HG03280 (cell line): ENCODE results near the gene ZNRF4.

Source experiments
- ATAC-seq: cut with Tn5 transposase; IDR thresholded peaks from one replicate; pipeline ENCODE4 v1.9.1; 2021; ENCODE audit warnings: mild to moderate bottlenecking, moderate library complexity; ENCODE audit not compliant: unreplicated experiment

Gene ZNRF4

DNA sequence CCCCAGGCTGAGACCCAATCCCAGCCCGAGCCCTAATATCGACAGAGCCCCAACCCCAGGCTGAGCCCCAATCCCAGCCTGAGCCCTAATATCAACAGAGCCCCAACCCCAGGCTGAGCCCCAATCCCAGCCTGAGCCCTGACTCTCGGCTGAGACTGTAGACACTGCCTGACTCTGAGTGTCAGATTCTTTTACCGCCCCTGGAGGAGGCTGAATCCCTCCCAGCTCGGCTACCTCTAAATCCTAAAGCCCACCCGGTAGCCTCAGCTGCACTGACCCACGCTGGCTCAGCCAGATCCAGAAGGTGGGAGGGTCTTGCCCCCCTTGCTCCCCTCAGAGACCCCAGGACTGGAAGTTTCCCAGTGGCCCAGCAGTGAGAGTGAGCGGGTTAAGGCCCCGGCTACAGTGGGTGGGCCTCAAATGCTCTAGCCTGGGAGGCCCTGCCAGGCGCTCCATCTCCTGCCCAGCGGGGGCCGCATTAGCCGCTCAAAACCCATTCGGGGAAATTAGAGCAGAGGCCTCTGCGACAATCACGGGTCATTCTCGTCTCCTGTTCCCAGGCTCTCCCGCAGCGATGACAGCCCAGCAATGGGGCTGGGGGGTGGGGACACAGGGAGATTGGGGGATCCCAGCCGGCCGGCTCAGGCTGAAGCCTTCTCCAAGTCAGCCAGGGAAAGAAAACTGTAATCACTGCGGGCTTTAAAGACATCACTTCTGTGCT is 43.8 kb downstream of the ZNRF4 start:
- no peak for ATAC-seq

DNA sequence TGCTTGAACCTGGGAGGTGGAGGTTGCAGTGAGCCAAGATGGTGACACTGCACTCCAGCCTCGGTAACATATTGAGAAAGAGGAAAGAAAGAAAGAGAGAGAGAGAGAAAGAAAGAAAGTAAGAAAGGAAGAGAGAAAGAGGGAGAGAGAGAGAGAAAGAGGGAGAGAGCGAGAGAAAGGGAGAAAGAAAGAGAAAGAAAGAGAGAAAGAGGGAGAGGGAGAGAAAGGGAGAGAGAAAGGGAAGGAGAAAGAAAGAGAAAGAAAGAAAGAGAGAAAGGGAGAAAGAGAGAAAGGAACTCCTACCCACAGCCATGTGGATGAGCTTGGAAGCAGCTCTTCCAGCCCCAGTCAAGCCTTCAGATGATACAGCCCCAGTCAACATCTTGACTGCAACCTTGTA is 46.7 kb downstream of the ZNRF4 start:
- ATAC-seq = no peak

DNA sequence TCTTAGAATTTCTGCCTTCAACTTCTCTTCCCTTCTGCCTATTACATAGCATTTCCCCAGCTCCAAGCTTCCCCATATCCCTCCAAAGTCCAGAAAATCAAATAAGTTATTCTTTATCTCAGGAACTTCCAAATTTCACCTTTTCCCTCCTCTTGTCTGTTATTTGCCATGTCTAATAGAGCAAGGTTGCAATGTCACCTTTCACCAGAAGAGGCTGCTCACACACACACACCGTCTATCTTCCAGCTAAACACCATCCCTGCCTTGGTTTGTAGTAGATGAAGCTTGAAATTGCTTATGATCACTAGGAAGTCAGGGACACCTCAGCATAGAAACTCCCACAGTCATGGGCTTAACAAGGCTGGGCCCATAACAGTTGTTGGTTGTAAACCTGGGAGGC is 48.4 kb downstream of the ZNRF4 start:
- ATAC-seq = no peak

DNA sequence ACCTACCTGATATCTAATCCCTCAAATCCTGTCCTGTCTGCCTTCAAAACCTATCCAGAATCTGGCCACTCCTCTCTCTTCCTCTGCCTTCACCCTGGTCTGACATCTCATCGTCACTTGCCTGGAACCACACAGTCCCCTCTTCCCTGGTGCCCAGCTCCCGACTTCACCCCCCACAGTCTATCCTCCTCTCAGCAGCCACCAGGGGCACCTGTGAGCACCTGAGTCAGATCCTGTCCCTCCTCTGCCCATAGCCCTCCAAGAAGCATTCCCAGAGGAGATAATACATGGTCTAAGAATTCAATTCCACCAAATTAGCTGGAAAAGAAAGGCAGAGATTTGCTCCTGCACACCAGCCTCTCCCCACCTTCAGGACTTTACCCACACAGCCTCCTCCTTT is 48.9 kb downstream of the ZNRF4 start:
- ATAC-seq = no peak
